Omental fat pad (tissue), 4 donors: ENCODE results near the gene HTRA3. TPM values are rescaled to one million over a fixed set of nuclear protein-coding genes. Genes with fewer than 3 reads are reported as not detected.

Source experiments
- ATAC-seq: fragments of 150-250 bp; one replicate; pipeline ENCODE4 v1.9.1; 2016; ENCODE audit warnings: mild to moderate bottlenecking, moderate library complexity; ENCODE audit not compliant: low FRiP score
- DNase-seq: peaks from one replicate; pipeline ENCODE4 v3.0.0-alpha.2; 2019; ENCODE audit warnings: low spot score
- CTCF ChIP-seq, 3 donors: fragments of 450-650 bp; IDR thresholded peaks; one replicate each; pipeline ENCODE4 v1.5.1; 2016 to 2017; ENCODE audit warnings: antibody characterized with exemption in 3 of 3, mild to moderate bottlenecking in 3 of 3, moderate library complexity in 2 of 3
- total RNA-seq, 4 donors: library from RNA; depleted of rRNA; stranded (reverse); fragments of >200 nt; gene quantifications; one replicate each; pipeline ENCODE4 v1.1.0, GENCODE V29; 2016

HTRA3 gene
- total RNA-seq, 4 donors from 2014 or later, result 15.8 to 147 (median 23.3) TPM

GRCh38 chr4:8244001-8244757 is 25.4 kb upstream of the HTRA3 start:
- DNase-seq, result no peak
- ATAC-seq, result no peak
- TF ChIP-seq CTCF (IDR thresholded peaks at IDR 0.05), result no peak

GRCh38 chr4:8244931-8245460 is 24.6 kb upstream of the HTRA3 start:
- no peak for DNase-seq
- no peak for TF ChIP-seq CTCF (IDR thresholded peaks at IDR 0.05)
- no peak for ATAC-seq

GRCh38 chr4:8245884-8246833 is 23.4 kb upstream of the HTRA3 start:
- no peak for TF ChIP-seq CTCF (IDR thresholded peaks at IDR 0.05)
- ATAC-seq (no peak), DNase-seq (no peak)

- TF ChIP-seq CTCF (IDR thresholded peaks at IDR 0.05), result no peak
Observed at GRCh38 chr4:8247047-8247930, 22.3 kb upstream of the HTRA3 start.

GRCh38 chr4:8248091-8248490 is 21.5 kb upstream of the HTRA3 start:
- ATAC-seq, result no peak
- DNase-seq, result no peak

More at GRCh38 chr4:8247047-8247930, 22.3 kb upstream of the HTRA3 start:
- ATAC-seq (peak; percentile 50), DNase-seq (no peak)

More at GRCh38 chr4:8248091-8248490, 21.5 kb upstream of the HTRA3 start:
- TF ChIP-seq CTCF (IDR thresholded peaks at IDR 0.05), result no peak
